Astrocyte of the spinal cord (primary cell): Measurements from ENCODE around the gene TCIRG1.

Experiments used
- DNase-seq: peaks from one replicate; pipeline ENCODE4 v3.0.0; 2011; ENCODE audit warnings: low read depth, low spot score
- H3K4me3 ChIP-seq: 2 replicates; pipeline ENCODE4 v1.5.1; 2011; ENCODE audit warnings: low read depth, mild to moderate bottlenecking, low read length, moderate library complexity
- CTCF ChIP-seq: IDR thresholded peaks from 2 replicates; pipeline ENCODE4 v1.5.1; 2012; ENCODE audit warnings: low read depth, mild to moderate bottlenecking, low read length, inconsistent platforms
- in situ Hi-C: cut with HindIII; loops from 2 replicates; pipeline ENCODE4 v1.10.0; 2017; ENCODE audit warnings: low sequenced_read_pairs

TCIRG1 gene

GRCh38 chr11:68030318-68031143 is 8.3 kb upstream of the TCIRG1 start, which contains the start of gene NDUFS8:
Gene NDUFS8 (plus strand): TSS chr11:68030681. CDS start chr11:68032152, 1,471 bp downstream.
- DNase-seq, result peak; percentile 100
- peak within 1 kb of the TSS; percentile 85 for H3K4me3 ChIP-seq
- no peak for TF ChIP-seq CTCF
- in situ Hi-C loops, result no loop called here

- DNase-seq, result no peak
- in situ Hi-C loops, result no loop called here
- H3K4me3 ChIP-seq, result peak overlapping the region; percentile 85
- no peak for TF ChIP-seq CTCF
These were observed 7.7 kb upstream of the TCIRG1 start for GRCh38 chr11:68031144-68031464.

- no peak for DNase-seq
- in situ Hi-C loops, result no loop called here
- H3K4me3 ChIP-seq, result no peak overlapping the region
- TF ChIP-seq CTCF, result no peak
These were observed 6.8 kb upstream of the TCIRG1 start for GRCh38 chr11:68032003-68032402.

- in situ Hi-C loops, result no loop called here
- DNase-seq, result no peak
- no peak overlapping the region for H3K4me3 ChIP-seq
- TF ChIP-seq CTCF, result no peak
These were observed 5.7 kb upstream of the TCIRG1 start for GRCh38 chr11:68032997-68033707.

- no peak for TF ChIP-seq CTCF
- DNase-seq, result no peak
- no peak overlapping the region for H3K4me3 ChIP-seq
- in situ Hi-C loops, result no loop called here
These were observed 5.1 kb upstream of the TCIRG1 start for GRCh38 chr11:68033708-68034045.

GRCh38 chr11:68035266-68035876 is 3.5 kb upstream of the TCIRG1 start:
- H3K4me3 ChIP-seq, result no peak overlapping the region
- in situ Hi-C loops, result no loop called here
- DNase-seq, result no peak
- no peak for TF ChIP-seq CTCF
